ENCODE results near the gene FOXP1.

The FOXP1 gene

DNA sequence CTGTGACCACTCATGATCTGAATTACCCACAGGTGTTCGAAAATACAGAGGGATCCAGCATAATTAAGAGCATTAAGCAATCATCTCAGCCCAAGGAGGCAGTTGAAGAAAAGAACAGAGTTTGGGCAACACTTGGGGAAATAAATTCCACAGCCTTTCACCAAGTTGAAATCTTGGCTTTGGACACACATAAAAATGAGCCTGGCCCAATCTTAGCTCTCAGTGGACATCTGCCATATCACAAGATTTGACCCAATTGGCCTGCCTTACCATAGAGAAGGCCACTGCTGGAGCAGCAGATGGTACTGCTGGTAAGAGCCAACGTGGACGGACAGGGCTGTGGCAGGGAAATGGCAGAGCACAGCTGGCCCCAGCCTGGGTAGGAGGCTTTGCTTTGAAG is 13.0 kb downstream of the FOXP1 start:
- Histone ChIP-seq H3K36me3 (ENCODE audit: control insufficient read depth, insufficient read depth, low read length) (no peaks in the 10 kb centered on the region), H3K27me3 (replicated peaks; ENCODE audit: control insufficient read depth, insufficient read depth, low read length) (no peaks in the 10 kb centered on the region; the same call in 1 of the 2 replicates), H3K4me3 (replicated peaks; ENCODE audit: low read depth, low read length) (no peak overlapping the region)
- no peak for TF ChIP-seq CTCF (IDR thresholded peaks at IDR 0.05; ENCODE audit: insufficient read depth, low read length, poor library complexity, severe bottlenecking)
- no peak for DNase-seq (ENCODE audit: extremely low read depth, insufficient read length)

- Histone ChIP-seq H3K36me3 (ENCODE audit: control insufficient read depth, insufficient read depth, low read length) (no peaks in the 10 kb centered on the region), H3K27me3 (replicated peaks; ENCODE audit: control insufficient read depth, insufficient read depth, low read length) (no peaks in the 10 kb centered on the region; the same call in none of the 2 replicates), H3K4me3 (replicated peaks; ENCODE audit: low read depth, low read length) (no peak overlapping the region)
- no peak for DNase-seq (ENCODE audit: extremely low read depth, insufficient read length)
- TF ChIP-seq CTCF (IDR thresholded peaks at IDR 0.05; ENCODE audit: insufficient read depth, low read length, poor library complexity, severe bottlenecking): no peak
These were observed 15.3 kb downstream of the FOXP1 start for GRCh38 chr3:71568207-71568606.

DNA sequence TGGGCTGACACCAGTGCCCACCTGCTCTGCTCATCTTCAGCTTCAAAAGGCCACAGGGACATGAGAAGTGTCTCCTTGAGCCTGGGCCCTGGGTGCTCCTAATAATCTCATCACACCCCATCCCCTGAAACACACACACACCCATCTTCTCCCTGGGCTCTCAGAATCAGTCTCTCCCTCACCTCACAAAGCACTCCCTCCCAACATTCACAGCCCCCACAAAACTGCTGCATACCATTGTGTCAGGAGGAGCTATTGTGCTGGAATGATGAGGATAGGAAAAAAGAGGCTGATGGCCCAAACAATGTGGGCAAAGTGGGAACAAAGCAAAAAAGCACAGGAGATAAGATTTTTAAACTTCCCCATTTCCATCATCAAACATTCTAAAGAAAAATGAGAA is 16.8 kb downstream of the FOXP1 start:
- Histone ChIP-seq H3K4me3 (replicated peaks; ENCODE audit: low read depth, low read length) (no peak overlapping the region), H3K27me3 (replicated peaks; ENCODE audit: control insufficient read depth, insufficient read depth, low read length) (no peaks in the 10 kb centered on the region; the same call in 1 of the 2 replicates), H3K36me3 (ENCODE audit: control insufficient read depth, insufficient read depth, low read length) (no peaks in the 10 kb centered on the region)
- DNase-seq (ENCODE audit: extremely low read depth, insufficient read length): no peak
- no peak for TF ChIP-seq CTCF (IDR thresholded peaks at IDR 0.05; ENCODE audit: insufficient read depth, low read length, poor library complexity, severe bottlenecking)

DNA sequence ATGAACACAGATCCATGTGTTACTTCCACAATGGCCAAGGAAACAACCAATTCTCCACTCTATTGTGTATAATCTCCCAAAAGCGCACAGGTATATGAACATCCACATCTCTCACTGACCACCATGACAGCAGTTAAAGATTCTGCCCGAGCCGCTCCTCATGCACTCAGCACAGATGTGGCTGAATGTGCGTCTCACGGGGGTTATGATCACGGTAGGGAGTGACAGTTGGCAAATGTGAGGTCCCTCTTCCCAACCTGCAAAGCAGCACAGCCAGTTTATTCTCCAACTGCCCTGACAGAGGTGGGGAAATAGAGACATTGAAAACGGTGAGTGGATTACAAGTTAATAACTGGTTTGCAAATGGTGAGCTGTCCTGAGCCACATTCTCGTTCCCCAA is 17.6 kb downstream of the FOXP1 start:
- no peak overlapping the region for H3K4me3 ChIP-seq (replicated peaks; ENCODE audit: low read depth, low read length)
- TF ChIP-seq CTCF (IDR thresholded peaks at IDR 0.05; ENCODE audit: insufficient read depth, low read length, poor library complexity, severe bottlenecking): no peak
- H3K27me3 ChIP-seq (replicated peaks; ENCODE audit: control insufficient read depth, insufficient read depth, low read length): no peaks in the 10 kb centered on the region; the same call in 1 of the 2 replicates
- no peak for DNase-seq (ENCODE audit: extremely low read depth, insufficient read length)
- H3K36me3 ChIP-seq (ENCODE audit: control insufficient read depth, insufficient read depth, low read length): no peaks in the 10 kb centered on the region

GRCh38 chr3:71565316-71565715 is 18.2 kb downstream of the FOXP1 start:
- TF ChIP-seq CTCF (IDR thresholded peaks at IDR 0.05; ENCODE audit: insufficient read depth, low read length, poor library complexity, severe bottlenecking): no peak
- no peaks in the 10 kb centered on the region; the same call in 1 of the 2 replicates for H3K27me3 ChIP-seq (replicated peaks; ENCODE audit: control insufficient read depth, insufficient read depth, low read length)
- H3K4me3 ChIP-seq (replicated peaks; ENCODE audit: low read depth, low read length): no peak overlapping the region
- no peak for DNase-seq (ENCODE audit: extremely low read depth, insufficient read length)
- no peaks in the 10 kb centered on the region for H3K36me3 ChIP-seq (ENCODE audit: control insufficient read depth, insufficient read depth, low read length)

GRCh38 chr3:71564361-71564760 is 19.2 kb downstream of the FOXP1 start:
- Histone ChIP-seq H3K27me3 (replicated peaks; ENCODE audit: control insufficient read depth, insufficient read depth, low read length) (no peaks in the 10 kb centered on the region; the same call in 1 of the 2 replicates), H3K4me3 (replicated peaks; ENCODE audit: low read depth, low read length) (no peak overlapping the region), H3K36me3 (ENCODE audit: control insufficient read depth, insufficient read depth, low read length) (no peaks in the 10 kb centered on the region)
- DNase-seq (ENCODE audit: extremely low read depth, insufficient read length): no peak
- TF ChIP-seq CTCF (IDR thresholded peaks at IDR 0.05; ENCODE audit: insufficient read depth, low read length, poor library complexity, severe bottlenecking): no peak
